ENCODE measurements around the gene MAP2K5. TPM values are rescaled to one million over a fixed set of nuclear protein-coding genes. Genes with fewer than 3 reads are reported as not detected.

Gene MAP2K5
- polyA plus RNA-seq, 2 of the 4 experiments (the other 2 are of a cell fraction) = 7.8 to 11.0 TPM

DNA sequence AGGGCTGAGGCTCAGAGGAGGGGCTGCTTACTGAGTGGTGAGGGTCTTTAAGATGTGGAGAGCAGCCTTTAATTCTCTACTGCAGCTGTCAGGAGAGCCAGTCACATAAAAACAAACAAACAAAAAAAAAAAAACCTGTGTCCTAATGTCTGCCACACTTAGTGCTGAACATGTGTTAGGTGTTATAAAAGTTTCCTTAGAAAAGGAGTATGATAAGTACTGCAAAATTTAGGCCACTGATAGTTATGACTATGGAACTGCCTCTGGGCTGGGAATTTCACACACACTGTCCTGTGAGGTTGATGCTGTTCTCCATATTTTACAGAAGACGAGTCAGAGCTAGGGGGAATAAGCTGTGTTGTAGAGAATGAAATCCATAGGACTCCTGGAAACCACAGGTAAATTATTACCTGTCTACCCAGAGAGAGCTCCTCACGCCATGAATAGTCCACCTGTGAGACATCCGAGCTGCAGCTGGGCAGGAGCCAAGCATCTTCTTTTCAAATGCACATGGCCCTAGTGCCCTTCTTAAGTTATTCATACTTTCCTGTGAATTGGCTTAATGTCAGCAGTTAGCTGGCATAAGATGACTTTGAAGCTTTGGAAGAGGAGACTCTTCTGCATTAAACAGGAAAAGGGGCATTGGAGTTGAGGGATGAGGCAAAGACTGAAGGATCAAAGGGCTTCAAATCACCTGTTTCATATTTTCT is 248.3 kb downstream of the MAP2K5 start:
- DNase-seq (ENCODE audit: low read depth in 1 of 2, low spot score in 1 of 2) (no peak), ATAC-seq (no peak), FAIRE-seq (no peak)
- Histone ChIP-seq H3K4me1 (no peaks in the 10 kb centered on the region), H3K27ac (no peak overlapping the region), H3K4me3 (no peak overlapping the region), H3K9me3 (peaks cover 12% of the 10 kb centered on the region; the same call in 2 of the 3 replicates), H3K4me2 (no peak overlapping the region)
- POLR2A ChIA-PET = no interaction called here
- 79% methylated on average over 3 of the region's 3 CpGs for whole genome bisulfite sequencing (ENCODE audit: missing lambda C conversion rate)
- CTCF ChIA-PET = interaction anchor here (1.2 to 1.4 kb wide), 2 partner anchors 9 to 45 kb away, joined by 3 to 4 read pairs; no protein-coding TSS in a partner anchor
- TF ChIP-seq MYC (IDR thresholded peaks at IDR 0.05; ENCODE audit: borderline replicate concordance, low read length) (no peak), USF2 (IDR thresholded peaks at IDR 0.05) (no peak), CBX2 (IDR thresholded peaks at IDR 0.05; ENCODE audit: borderline replicate concordance, low read depth) (no peak), KDM1A (IDR thresholded peaks at IDR 0.05; ENCODE audit: low read depth) (no peak), HOXB5 (CRISPR knock-in tag; IDR thresholded peaks at IDR 0.05) (no peak), RNF2 (IDR thresholded peaks at IDR 0.05; ENCODE audit: borderline replicate concordance, low read depth) (no peak), BHLHE40 (IDR thresholded peaks at IDR 0.05; ENCODE audit: low read depth, low read length) (no peak), NPAS2 (CRISPR knock-in tag; IDR thresholded peaks at IDR 0.05; ENCODE audit: borderline replicate concordance) (no peak), EP300 (IDR thresholded peaks at IDR 0.05) (no peak), PHF8 (IDR thresholded peaks at IDR 0.05; ENCODE audit: borderline replicate concordance, low read depth) (no peak), HOXA7 (CRISPR knock-in tag; IDR thresholded peaks at IDR 0.05) (no peak)
- TF ChIP-seq, protein P1, sequence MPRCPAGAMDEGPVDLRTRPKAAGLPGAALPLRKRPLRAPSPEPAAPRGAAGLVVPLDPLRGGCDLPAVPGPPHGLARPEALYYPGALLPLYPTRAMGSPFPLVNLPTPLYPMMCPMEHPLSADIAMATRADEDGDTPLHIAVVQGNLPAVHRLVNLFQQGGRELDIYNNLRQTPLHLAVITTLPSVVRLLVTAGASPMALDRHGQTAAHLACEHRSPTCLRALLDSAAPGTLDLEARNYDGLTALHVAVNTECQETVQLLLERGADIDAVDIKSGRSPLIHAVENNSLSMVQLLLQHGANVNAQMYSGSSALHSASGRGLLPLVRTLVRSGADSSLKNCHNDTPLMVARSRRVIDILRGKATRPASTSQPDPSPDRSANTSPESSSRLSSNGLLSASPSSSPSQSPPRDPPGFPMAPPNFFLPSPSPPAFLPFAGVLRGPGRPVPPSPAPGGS (IDR thresholded peaks at IDR 0.05) = no peak

GRCh38 chr15:67792250-67792942 is 249.9 kb downstream of the MAP2K5 start:
- ATAC-seq (no peak), DNase-seq (ENCODE audit: low read depth in 1 of 2, low spot score in 1 of 2) (no peak), FAIRE-seq (no peak)
- Histone ChIP-seq H3K27ac (no peak overlapping the region), H3K4me2 (no peak overlapping the region), H3K4me3 (no peak overlapping the region), H3K9me3 (peaks cover 17% of the 10 kb centered on the region), H3K4me1 (no peaks in the 10 kb centered on the region)
- CTCF ChIA-PET = interaction anchor here (0.5 to 1.2 kb wide), 4 partner anchors 8 to 77 kb away, joined by 3 to 4 read pairs (median 3); no protein-coding TSS in a partner anchor
- POLR2A ChIA-PET = no interaction called here
- WGBS (ENCODE audit: missing lambda C conversion rate) = 63% methylated on average over 8 of the region's 8 CpGs
- no peak for TF ChIP-seq SREBF2 (IDR thresholded peaks at IDR 0.05)
- TF ChIP-seq HES2 (IDR thresholded peaks at IDR 0.05) = no peak
- no peak for TF ChIP-seq KDM5A (IDR thresholded peaks at IDR 0.05)
- TF ChIP-seq CBX8 (IDR thresholded peaks at IDR 0.05) = no peak
- no peak for TF ChIP-seq EHF (CRISPR knock-in tag; IDR thresholded peaks at IDR 0.05)
- no peak for TF ChIP-seq EP300 (IDR thresholded peaks at IDR 0.05)
- no peak for TF ChIP-seq NFE2L2 (conservative IDR thresholded peaks at IDR 0.05; ENCODE audit: low read length)
- TF ChIP-seq BHLHE40 (IDR thresholded peaks at IDR 0.05; ENCODE audit: low read depth, low read length) = no peak
- no peak for TF ChIP-seq CHD2 (IDR thresholded peaks at IDR 0.05; ENCODE audit: low read length, partially characterized antibody)
- TF ChIP-seq, protein P2, sequence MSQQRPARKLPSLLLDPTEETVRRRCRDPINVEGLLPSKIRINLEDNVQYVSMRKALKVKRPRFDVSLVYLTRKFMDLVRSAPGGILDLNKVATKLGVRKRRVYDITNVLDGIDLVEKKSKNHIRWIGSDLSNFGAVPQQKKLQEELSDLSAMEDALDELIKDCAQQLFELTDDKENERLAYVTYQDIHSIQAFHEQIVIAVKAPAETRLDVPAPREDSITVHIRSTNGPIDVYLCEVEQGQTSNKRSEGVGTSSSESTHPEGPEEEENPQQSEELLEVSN (IDR thresholded peaks at IDR 0.05; ENCODE audit: borderline replicate concordance, low read depth) = no peak
- no peak for TF ChIP-seq ZNF302 (CRISPR knock-in tag; IDR thresholded peaks at IDR 0.05)
- no peak for TF ChIP-seq RFX5 (IDR thresholded peaks at IDR 0.05)
- no peak for TF ChIP-seq TP53 (CRISPR knock-in tag; IDR thresholded peaks at IDR 0.05)
- TF ChIP-seq RARB (CRISPR knock-in tag; IDR thresholded peaks at IDR 0.05) = no peak
- TF ChIP-seq RCOR1 (IDR thresholded peaks at IDR 0.05; ENCODE audit: low read depth, low read length) = no peak
- no peak for TF ChIP-seq ESRRA (IDR thresholded peaks at IDR 0.05; ENCODE audit: borderline replicate concordance, low read length)
- no peak for TF ChIP-seq MAX (IDR thresholded peaks at IDR 0.05)
- TF ChIP-seq POLR2AphosphoS2 (conservative IDR thresholded peaks at IDR 0.05; ENCODE audit: low read length) = no peak
- no peak for TF ChIP-seq FOXS1 (CRISPR knock-in tag; IDR thresholded peaks at IDR 0.05)
- no peak for TF ChIP-seq SMC3 (IDR thresholded peaks at IDR 0.05)
